WTC11 (cell line): Measurements from ENCODE around the gene MYLK. TPM values are rescaled to one million over a fixed set of nuclear protein-coding genes. Genes with fewer than 3 reads are reported as not detected.
"Not testable (repeated sequence)": the region's sequence is repeated elsewhere in the genome, so short reads cannot be mapped to it uniquely, and the experiment has no call there.

Experiments used
- ATAC-seq: fragments of 200-7000 bp; cut with Tn5 transposase; 2 replicates; pipeline ENCODE4 v1.10.0; 2021; ENCODE audit warnings: mild to moderate bottlenecking, moderate library complexity
- CTCF ChIA-PET: fragments of 300-600 bp; sonication (Branson Sonifier 250); formaldehyde crosslinking; loops from one replicate; lab custom pipeline; 2021; ENCODE audit warnings: antibody characterized with exemption; lab: Charles Lee
- POLR2A ChIA-PET: fragments of 350-600 bp; sonication (Branson Sonifier 250); formaldehyde crosslinking; loops from one replicate; lab custom pipeline; 2021; ENCODE audit warnings: antibody characterized with exemption; lab: Charles Lee
- DNase-seq: peaks from one replicate; pipeline ENCODE4 v3.0.0; 2021; ENCODE audit warnings: low spot score
- H3K27ac Mint-ChIP-seq: 2 replicates; pipeline ENCODE4 v1.8.0; 2021; ENCODE audit warnings: mixed read lengths
- H3K27me3 Mint-ChIP-seq: 2 replicates; pipeline ENCODE4 v1.8.0; 2021; ENCODE audit warnings: low read depth, mild to moderate bottlenecking, moderate library complexity, mixed read lengths
- H3K36me3 Mint-ChIP-seq: 2 replicates; pipeline ENCODE4 v1.8.0; 2021; ENCODE audit warnings: mixed read lengths
- H3K4me1 Mint-ChIP-seq: 2 replicates; pipeline ENCODE4 v1.8.0; 2022; ENCODE audit warnings: mixed read lengths
- H3K4me3 Mint-ChIP-seq: 2 replicates; pipeline ENCODE4 v1.8.0; 2021; ENCODE audit warnings: mild to moderate bottlenecking, moderate library complexity, mixed read lengths
- H3K9me3 Mint-ChIP-seq: 2 replicates; pipeline ENCODE4 v1.8.0; 2021; ENCODE audit warnings: mixed read lengths
- CBFB ChIP-seq: sonication (generic); formaldehyde crosslinking; IDR thresholded peaks from 2 replicates; pipeline ENCODE4 v1.8.1; 2022; ENCODE audit warnings: mild to moderate bottlenecking, low read depth, missing genetic modification reagents
- HMGA2 ChIP-seq: fragments of 250-450 bp; sonication (Bioruptor Pico); IDR thresholded peaks from 2 replicates; pipeline ENCODE4 v1.4.0; 2021; ENCODE audit warnings: mild to moderate bottlenecking, moderate library complexity
- MXD4 ChIP-seq: fragments of 250-450 bp; sonication (Bioruptor Pico); IDR thresholded peaks from 2 replicates; pipeline ENCODE4 v1.8.0; 2021; ENCODE audit warnings: mild to moderate bottlenecking, moderate library complexity, borderline replicate concordance
- NR2C2 ChIP-seq: sonication (generic); formaldehyde crosslinking; IDR thresholded peaks from 2 replicates; pipeline ENCODE4 v1.8.0; 2022; ENCODE audit warnings: mild to moderate bottlenecking, missing genetic modification reagents
- OVOL2 ChIP-seq: fragments of 250-450 bp; sonication (Bioruptor Pico); IDR thresholded peaks from 2 replicates; pipeline ENCODE4 v1.9.0; 2021; ENCODE audit warnings: mild to moderate bottlenecking, borderline replicate concordance
- RORB ChIP-seq: fragments of 250-450 bp; sonication (Bioruptor Pico); IDR thresholded peaks from 2 replicates; pipeline ENCODE4 v1.9.0; 2021; ENCODE audit warnings: mild to moderate bottlenecking
- TEAD1 ChIP-seq: sonication (generic); formaldehyde crosslinking; IDR thresholded peaks from 2 replicates; pipeline ENCODE4 v1.8.0; 2022; ENCODE audit warnings: mild to moderate bottlenecking, missing genetic modification reagents
- ZNF263 ChIP-seq: sonication (generic); formaldehyde crosslinking; IDR thresholded peaks from 2 replicates; pipeline ENCODE4 v1.8.1; 2022; ENCODE audit warnings: low read depth, mild to moderate bottlenecking, moderate library complexity, missing genetic modification reagents
- ZNF416 ChIP-seq: fragments of 250-450 bp; sonication (Bioruptor Pico); IDR thresholded peaks from 2 replicates; pipeline ENCODE4 v1.9.0; 2021; ENCODE audit warnings: mild to moderate bottlenecking, inconsistent platforms
- total RNA-seq: library from RNA; stranded (reverse); gene quantifications from 3 replicates; pipeline ENCODE4 v1.2.3, GENCODE V29; 2021
- TF ChIP-seq, protein P1 (sequence below): sonication (generic); formaldehyde crosslinking; IDR thresholded peaks from 2 replicates; pipeline ENCODE4 v1.8.0; 2022; ENCODE audit warnings: mild to moderate bottlenecking, missing genetic modification reagents
- TF ChIP-seq, protein P2 (sequence below): sonication (generic); formaldehyde crosslinking; IDR thresholded peaks from 2 replicates; pipeline ENCODE4 v1.8.0; 2023; ENCODE audit warnings: missing genetic modification reagents, mild to moderate bottlenecking, borderline replicate concordance
- TF ChIP-seq, protein P3 (sequence below): sonication (generic); formaldehyde crosslinking; IDR thresholded peaks from 2 replicates; pipeline ENCODE4 v1.8.1; 2023; ENCODE audit warnings: mild to moderate bottlenecking, missing genetic modification reagents
- TF ChIP-seq, protein P4 (sequence below): sonication (generic); formaldehyde crosslinking; IDR thresholded peaks from 2 replicates; pipeline ENCODE4 v1.8.1; 2023; ENCODE audit warnings: mild to moderate bottlenecking, missing genetic modification reagents, moderate library complexity
- TF ChIP-seq, protein P5 (sequence below): sonication (generic); formaldehyde crosslinking; IDR thresholded peaks from 2 replicates; pipeline ENCODE4 v1.8.0; 2023; ENCODE audit warnings: missing genetic modification reagents
- TF ChIP-seq, protein P6 (sequence below): fragments of 200-600 bp; IDR thresholded peaks from 2 replicates; pipeline ENCODE4 v1.8.0; 2022; ENCODE audit warnings: antibody characterized with exemption
- TF ChIP-seq, protein P7 (sequence below): sonication (generic); formaldehyde crosslinking; IDR thresholded peaks from 2 replicates; pipeline ENCODE4 v1.8.1; 2023; ENCODE audit warnings: mild to moderate bottlenecking, missing genetic modification reagents, moderate library complexity

The MYLK gene
- total RNA-seq, 1 experiment from 2014 or later, result 10.4 TPM

DNA sequence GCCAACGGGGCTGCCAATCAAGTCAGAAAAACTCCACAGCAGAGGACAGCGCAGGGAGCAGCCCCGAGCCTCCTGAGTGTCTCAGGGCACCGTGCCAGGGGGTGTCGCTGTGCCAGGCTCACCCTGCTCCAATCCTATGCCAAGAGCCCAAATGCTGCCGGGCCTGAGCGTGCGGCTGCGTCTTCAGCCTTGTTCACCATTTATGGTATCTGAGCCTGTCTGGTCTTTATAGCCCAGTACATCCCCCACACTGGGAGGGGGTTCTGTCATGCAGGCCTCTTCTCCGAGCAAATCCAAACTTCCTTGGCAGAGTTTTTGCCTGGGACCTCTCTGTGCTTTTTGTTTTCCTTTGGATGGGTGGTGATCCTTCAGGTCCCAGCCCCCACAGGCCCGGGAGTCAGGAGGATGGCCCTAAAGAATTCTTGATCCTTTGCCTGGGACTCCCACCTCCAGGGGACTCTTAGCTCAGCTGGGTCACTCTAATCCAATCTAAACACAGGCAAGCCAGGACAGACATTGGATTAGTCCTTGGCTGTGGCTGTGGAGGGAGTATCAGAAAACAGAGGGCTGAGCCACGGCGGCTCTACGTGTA, 164.2 kb downstream of the MYLK start (continued):
- TF ChIP-seq, protein P1, sequence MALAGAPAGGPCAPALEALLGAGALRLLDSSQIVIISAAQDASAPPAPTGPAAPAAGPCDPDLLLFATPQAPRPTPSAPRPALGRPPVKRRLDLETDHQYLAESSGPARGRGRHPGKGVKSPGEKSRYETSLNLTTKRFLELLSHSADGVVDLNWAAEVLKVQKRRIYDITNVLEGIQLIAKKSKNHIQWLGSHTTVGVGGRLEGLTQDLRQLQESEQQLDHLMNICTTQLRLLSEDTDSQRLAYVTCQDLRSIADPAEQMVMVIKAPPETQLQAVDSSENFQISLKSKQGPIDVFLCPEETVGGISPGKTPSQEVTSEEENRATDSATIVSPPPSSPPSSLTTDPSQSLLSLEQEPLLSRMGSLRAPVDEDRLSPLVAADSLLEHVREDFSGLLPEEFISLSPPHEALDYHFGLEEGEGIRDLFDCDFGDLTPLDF (CRISPR knock-in tag), result no peak
- TF ChIP-seq, protein P2, sequence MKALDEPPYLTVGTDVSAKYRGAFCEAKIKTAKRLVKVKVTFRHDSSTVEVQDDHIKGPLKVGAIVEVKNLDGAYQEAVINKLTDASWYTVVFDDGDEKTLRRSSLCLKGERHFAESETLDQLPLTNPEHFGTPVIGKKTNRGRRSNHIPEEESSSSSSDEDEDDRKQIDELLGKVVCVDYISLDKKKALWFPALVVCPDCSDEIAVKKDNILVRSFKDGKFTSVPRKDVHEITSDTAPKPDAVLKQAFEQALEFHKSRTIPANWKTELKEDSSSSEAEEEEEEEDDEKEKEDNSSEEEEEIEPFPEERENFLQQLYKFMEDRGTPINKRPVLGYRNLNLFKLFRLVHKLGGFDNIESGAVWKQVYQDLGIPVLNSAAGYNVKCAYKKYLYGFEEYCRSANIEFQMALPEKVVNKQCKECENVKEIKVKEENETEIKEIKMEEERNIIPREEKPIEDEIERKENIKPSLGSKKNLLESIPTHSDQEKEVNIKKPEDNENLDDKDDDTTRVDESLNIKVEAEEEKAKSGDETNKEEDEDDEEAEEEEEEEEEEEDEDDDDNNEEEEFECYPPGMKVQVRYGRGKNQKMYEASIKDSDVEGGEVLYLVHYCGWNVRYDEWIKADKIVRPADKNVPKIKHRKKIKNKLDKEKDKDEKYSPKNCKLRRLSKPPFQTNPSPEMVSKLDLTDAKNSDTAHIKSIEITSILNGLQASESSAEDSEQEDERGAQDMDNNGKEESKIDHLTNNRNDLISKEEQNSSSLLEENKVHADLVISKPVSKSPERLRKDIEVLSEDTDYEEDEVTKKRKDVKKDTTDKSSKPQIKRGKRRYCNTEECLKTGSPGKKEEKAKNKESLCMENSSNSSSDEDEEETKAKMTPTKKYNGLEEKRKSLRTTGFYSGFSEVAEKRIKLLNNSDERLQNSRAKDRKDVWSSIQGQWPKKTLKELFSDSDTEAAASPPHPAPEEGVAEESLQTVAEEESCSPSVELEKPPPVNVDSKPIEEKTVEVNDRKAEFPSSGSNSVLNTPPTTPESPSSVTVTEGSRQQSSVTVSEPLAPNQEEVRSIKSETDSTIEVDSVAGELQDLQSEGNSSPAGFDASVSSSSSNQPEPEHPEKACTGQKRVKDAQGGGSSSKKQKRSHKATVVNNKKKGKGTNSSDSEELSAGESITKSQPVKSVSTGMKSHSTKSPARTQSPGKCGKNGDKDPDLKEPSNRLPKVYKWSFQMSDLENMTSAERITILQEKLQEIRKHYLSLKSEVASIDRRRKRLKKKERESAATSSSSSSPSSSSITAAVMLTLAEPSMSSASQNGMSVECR (CRISPR knock-in tag), result no peak
- no peak for TF ChIP-seq OVOL2 (CRISPR knock-in tag)
- TF ChIP-seq NR2C2, result no peak
- TF ChIP-seq, protein P3, sequence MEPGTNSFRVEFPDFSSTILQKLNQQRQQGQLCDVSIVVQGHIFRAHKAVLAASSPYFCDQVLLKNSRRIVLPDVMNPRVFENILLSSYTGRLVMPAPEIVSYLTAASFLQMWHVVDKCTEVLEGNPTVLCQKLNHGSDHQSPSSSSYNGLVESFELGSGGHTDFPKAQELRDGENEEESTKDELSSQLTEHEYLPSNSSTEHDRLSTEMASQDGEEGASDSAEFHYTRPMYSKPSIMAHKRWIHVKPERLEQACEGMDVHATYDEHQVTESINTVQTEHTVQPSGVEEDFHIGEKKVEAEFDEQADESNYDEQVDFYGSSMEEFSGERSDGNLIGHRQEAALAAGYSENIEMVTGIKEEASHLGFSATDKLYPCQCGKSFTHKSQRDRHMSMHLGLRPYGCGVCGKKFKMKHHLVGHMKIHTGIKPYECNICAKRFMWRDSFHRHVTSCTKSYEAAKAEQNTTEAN, result no peak
- TF ChIP-seq MXD4 (CRISPR knock-in tag), result no peak
- TF ChIP-seq, protein P4, sequence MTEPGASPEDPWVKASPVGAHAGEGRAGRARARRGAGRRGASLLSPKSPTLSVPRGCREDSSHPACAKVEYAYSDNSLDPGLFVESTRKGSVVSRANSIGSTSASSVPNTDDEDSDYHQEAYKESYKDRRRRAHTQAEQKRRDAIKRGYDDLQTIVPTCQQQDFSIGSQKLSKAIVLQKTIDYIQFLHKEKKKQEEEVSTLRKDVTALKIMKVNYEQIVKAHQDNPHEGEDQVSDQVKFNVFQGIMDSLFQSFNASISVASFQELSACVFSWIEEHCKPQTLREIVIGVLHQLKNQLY (CRISPR knock-in tag), result no peak
- TF ChIP-seq, protein P5, sequence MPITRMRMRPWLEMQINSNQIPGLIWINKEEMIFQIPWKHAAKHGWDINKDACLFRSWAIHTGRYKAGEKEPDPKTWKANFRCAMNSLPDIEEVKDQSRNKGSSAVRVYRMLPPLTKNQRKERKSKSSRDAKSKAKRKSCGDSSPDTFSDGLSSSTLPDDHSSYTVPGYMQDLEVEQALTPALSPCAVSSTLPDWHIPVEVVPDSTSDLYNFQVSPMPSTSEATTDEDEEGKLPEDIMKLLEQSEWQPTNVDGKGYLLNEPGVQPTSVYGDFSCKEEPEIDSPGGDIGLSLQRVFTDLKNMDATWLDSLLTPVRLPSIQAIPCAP (CRISPR knock-in tag), result no peak

DNA sequence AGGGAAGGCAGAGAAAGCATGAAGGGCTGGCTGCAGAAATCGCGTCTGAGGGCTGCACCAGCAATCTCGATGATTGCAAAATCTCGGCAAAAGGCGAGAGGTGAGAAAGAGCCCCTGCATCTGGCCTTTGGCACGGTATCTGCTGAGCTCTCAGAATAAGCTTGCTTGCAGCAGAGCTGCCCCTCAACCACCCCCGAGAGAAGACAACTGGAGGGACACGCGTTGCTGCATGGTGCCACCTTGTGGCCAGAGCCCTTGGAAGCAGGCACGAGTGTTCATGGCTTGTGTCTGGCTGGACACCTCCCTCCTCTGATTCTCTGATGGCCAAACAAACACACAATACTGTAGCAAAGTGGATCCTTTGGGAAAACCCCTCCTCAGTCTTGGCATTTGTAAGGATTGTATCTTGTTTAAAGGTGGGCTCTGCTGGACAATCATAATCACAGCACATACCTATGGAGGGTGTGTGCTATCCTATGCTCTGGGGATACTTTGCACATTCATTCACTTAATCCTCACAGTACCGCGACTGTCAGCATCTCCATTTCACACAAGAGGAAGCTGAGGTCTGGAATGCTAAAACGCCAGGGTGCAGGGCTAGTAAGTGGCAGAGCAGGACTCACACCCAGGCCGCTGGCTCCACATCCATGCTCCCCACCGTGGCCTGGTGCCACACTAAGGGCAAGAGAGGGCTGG, 164.9 kb downstream of the MYLK start:
- H3K36me3 Mint-ChIP-seq, H3K4me3 Mint-ChIP-seq, H3K4me1 Mint-ChIP-seq, H3K27me3 Mint-ChIP-seq, H3K27ac Mint-ChIP-seq, H3K9me3 Mint-ChIP-seq, POLR2A ChIA-PET: not testable (repeated sequence)
- peak; percentile 85 for DNase-seq
- peak; percentile 80 for ATAC-seq
- TF ChIP-seq, protein P6, sequence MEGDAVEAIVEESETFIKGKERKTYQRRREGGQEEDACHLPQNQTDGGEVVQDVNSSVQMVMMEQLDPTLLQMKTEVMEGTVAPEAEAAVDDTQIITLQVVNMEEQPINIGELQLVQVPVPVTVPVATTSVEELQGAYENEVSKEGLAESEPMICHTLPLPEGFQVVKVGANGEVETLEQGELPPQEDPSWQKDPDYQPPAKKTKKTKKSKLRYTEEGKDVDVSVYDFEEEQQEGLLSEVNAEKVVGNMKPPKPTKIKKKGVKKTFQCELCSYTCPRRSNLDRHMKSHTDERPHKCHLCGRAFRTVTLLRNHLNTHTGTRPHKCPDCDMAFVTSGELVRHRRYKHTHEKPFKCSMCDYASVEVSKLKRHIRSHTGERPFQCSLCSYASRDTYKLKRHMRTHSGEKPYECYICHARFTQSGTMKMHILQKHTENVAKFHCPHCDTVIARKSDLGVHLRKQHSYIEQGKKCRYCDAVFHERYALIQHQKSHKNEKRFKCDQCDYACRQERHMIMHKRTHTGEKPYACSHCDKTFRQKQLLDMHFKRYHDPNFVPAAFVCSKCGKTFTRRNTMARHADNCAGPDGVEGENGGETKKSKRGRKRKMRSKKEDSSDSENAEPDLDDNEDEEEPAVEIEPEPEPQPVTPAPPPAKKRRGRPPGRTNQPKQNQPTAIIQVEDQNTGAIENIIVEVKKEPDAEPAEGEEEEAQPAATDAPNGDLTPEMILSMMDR, result peak; percentile 62
- CTCF ChIA-PET, result interaction anchor here (0.6 to 2.7 kb wide), 18 partner anchors 10 to 579 kb away, joined by 3 to 64 read pairs (median 4); partner anchors contain the start of gene ADCY5

DNA sequence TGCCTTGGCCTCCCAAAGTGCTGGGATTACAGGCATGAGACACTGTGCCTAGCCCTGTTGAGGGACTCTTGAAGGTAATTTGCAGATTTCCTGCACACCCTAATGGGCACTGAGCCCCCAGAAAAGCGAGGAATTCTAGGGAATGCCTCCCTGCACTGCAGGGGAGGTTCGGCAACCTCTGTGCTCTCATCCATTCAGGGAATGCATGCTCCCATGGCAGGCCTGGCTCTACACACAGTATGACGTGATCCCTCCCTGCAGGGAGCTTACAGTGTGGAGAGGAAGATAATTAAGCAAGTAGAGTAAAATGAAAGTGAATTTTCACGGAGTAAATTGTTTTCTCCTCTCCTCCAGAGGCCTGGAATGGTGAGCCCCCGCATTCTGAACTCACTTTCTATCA, 166.0 kb downstream of the MYLK start:
- Mint-ChIP-seq H3K27ac (no peak overlapping the region), H3K4me3 (no peak overlapping the region)
- POLR2A ChIA-PET, result no interaction called here
- TF ChIP-seq, protein P7, sequence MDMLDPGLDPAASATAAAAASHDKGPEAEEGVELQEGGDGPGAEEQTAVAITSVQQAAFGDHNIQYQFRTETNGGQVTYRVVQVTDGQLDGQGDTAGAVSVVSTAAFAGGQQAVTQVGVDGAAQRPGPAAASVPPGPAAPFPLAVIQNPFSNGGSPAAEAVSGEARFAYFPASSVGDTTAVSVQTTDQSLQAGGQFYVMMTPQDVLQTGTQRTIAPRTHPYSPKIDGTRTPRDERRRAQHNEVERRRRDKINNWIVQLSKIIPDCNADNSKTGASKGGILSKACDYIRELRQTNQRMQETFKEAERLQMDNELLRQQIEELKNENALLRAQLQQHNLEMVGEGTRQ (CRISPR knock-in tag), result no peak
- TF ChIP-seq CBFB (CRISPR knock-in tag) (no peak), ZNF263 (no peak), RORB (CRISPR knock-in tag) (no peak), HMGA2 (CRISPR knock-in tag) (no peak), ZNF416 (no peak), TEAD1 (CRISPR knock-in tag) (no peak)
- TF ChIP-seq, protein P6, result no peak
- TF ChIP-seq, protein P3, result no peak

More for the DNA sequence above, 166.0 kb downstream of the MYLK start:
- no peaks in the 10 kb centered on the region for H3K36me3 Mint-ChIP-seq
- ATAC-seq, result peak; percentile 53
- CTCF ChIA-PET, result interaction anchor here (1.1 to 1.4 kb wide), 3 partner anchors 9 to 269 kb away, joined by 3 to 4 read pairs (median 4); partner anchors contain the start of gene ADCY5
- H3K9me3 Mint-ChIP-seq, result no peaks in the 10 kb centered on the region
- peaks cover 2% of the 10 kb centered on the region; the same call in 1 of the 2 replicates for H3K4me1 Mint-ChIP-seq
- no peaks in the 10 kb centered on the region; the same call in 1 of the 2 replicates for H3K27me3 Mint-ChIP-seq
- DNase-seq, result no peak
